Measurements from ENCODE around the gene MAST4.

Gene MAST4

GRCh38 chr5:67058998-67059743, 463.0 kb downstream of the MAST4 start:
- DNase-seq, result no peak

- DNase-seq, result no peak
Observed at GRCh38 chr5:67059744-67060490, 463.7 kb downstream of the MAST4 start.

GRCh38 chr5:67061511-67061910, 465.3 kb downstream of the MAST4 start:
- DNase-seq, result no peak

- DNase-seq, result no peak
Observed at GRCh38 chr5:67063055-67063454, 466.9 kb downstream of the MAST4 start.

DNA sequence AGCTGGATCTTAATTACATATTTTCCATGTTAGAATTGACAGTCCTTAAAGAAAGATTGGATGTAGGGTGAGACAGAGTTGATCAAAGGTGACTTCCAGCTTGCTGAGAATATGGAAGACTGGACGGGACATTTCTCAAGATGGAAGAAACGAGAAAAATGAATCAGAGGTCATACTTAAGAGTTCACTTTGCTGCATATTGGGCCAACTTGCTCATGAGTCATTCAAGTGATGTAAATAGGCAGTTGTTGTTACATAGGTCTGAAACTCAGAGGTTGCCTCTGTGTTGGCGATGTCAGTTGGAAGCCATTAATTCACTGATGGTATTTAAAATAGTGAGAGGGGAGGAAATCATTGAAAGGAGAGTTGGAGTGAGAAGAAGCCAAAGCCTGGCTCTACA, 467.6 kb downstream of the MAST4 start:
- DNase-seq, result no peak

GRCh38 chr5:67065237-67065636, 469.0 kb downstream of the MAST4 start:
- DNase-seq, result no peak

GRCh38 chr5:67065696-67066095, 469.5 kb downstream of the MAST4 start:
- no peak for DNase-seq

DNA sequence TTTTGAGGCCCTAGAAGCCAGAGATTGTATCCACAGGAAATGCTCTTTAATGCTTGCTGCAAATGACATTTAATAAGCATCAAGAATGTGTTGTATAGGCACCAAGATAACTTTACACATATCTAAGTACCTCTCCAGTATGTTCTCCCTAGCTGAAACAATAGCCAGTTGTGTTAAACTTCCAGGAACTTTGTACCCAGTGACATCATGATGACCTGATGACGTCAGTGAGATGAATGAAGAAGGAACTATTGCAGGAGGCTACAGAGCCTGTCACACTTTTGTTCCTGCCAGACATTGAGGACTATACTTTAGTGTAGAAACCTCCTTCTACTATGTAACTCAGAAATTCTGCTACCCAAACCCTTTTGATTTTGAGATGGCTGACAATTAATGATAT, 470.6 kb downstream of the MAST4 start:
- no peak for DNase-seq

DNA sequence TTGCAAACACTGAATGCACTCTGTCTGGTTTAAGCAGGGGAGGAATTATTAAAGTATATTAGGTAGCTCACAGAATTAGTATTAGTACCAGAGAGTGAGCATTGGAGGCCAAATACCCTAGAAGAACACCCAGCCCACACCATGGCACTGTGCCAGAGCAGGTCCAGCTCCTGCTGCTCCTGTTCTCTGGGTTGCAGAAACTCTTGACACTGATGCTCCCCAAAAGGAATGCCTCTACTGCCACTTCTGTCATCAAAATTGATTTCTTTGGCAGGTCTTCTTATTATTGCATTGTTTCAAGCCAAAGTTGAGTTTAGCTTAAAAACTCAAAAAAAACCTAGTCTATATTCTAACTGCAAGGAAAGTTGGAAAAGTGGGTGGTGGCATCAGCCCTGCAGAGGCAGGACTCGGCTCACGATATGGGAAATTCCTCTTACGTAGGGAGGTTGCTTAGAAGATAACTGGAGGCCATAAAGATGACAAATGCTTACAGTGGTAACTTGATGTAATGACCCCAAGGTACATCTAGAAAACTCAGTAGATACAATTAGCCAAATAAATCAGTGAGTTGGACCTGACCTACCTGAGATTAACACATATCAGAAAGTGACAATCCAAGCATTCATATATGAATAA, 477.0 kb downstream of the MAST4 start:
- no peak for DNase-seq

DNA sequence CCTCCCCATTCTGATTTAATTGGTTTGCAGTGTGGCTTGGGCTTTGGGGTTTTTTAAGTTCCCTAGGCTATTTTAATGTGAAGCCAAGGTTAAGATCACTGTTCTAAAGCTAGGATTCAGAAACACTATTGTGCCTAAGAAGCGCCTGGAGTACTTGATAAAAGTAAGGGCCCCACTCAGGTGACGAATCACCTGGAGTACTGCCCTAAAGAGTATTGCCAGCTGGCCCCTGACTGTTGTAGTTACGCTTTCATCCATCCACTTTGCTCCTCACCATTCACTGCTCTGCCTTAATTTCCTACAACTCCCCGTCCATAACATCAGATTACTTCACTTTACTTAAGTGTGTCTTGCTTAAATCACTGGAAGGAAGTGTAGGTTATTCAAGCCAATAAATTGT, 481.1 kb downstream of the MAST4 start:
- no peak for DNase-seq

GRCh38 chr5:67081261-67081660, 485.1 kb downstream of the MAST4 start:
- no peak for DNase-seq

DNA sequence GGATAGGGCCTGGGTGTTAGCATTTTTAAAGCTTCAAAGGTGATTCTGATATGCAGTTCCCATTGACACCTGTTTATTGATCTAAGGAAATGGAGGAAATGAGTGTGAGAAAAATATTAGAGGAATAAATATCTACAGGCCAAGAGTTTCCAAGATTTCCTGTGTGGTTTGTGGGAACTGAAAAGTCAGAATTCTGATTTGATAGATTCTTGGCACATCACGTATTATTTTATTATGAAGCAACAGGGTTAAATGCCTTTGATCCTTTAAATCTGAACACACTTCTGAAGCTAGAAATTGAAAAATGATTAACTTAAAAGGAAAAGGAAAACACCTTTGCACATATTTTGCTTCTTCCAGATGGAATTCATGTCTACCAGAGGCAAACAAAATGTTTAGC, 486.7 kb downstream of the MAST4 start:
- no peak for DNase-seq

- peak; percentile 86 for DNase-seq
Observed at GRCh38 chr5:67085616-67086015, 489.4 kb downstream of the MAST4 start.

- DNase-seq, result no peak
Observed at GRCh38 chr5:67089200-67089725, 493.1 kb downstream of the MAST4 start.

DNA sequence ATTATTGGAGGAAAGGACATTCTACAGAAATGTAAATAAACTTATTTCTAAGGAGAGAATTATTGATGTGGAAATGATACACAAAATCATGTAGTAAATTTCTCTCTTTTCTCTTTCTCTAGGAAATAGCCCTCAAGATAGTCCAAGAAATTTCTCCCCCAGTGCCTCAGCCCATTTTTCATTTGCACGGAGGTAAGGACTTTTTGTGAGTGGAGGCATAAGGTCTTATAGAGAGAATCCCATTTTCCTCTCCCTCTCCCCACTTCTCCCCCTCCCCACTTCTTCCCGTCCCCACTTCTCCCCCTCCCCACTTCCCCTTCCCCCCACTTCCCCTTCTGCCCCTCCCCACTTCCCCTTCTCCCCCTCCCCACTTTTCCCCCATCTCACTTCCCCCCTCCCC, 493.8 kb downstream of the MAST4 start:
- no peak for DNase-seq

- DNase-seq, result no peak
Observed at GRCh38 chr5:67090593-67090992, 494.4 kb downstream of the MAST4 start.

- DNase-seq, result no peak
Observed at GRCh38 chr5:67092535-67092934, 496.3 kb downstream of the MAST4 start.

DNA sequence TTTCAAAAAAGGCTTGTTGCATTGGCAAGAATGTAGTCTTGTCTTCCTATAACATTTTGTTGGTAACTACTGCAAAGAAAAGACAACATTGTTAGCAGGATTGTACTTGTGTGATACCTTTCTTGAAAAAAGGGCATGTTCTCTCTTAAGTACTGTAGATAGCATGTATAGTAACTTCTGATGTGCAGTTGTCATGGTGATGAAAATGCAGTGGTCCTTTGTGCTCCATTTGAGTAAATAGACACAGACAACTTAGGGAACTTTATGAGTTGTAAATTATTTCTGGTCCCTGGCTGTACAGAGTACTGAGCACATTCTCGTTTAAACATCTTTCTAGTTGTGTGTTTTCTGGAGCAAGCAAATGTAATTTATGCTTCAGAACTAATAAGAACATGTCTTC, 497.1 kb downstream of the MAST4 start:
- DNase-seq, result no peak

- no peak for DNase-seq
Observed at GRCh38 chr5:67094476-67095300, 498.5 kb downstream of the MAST4 start.

DNA sequence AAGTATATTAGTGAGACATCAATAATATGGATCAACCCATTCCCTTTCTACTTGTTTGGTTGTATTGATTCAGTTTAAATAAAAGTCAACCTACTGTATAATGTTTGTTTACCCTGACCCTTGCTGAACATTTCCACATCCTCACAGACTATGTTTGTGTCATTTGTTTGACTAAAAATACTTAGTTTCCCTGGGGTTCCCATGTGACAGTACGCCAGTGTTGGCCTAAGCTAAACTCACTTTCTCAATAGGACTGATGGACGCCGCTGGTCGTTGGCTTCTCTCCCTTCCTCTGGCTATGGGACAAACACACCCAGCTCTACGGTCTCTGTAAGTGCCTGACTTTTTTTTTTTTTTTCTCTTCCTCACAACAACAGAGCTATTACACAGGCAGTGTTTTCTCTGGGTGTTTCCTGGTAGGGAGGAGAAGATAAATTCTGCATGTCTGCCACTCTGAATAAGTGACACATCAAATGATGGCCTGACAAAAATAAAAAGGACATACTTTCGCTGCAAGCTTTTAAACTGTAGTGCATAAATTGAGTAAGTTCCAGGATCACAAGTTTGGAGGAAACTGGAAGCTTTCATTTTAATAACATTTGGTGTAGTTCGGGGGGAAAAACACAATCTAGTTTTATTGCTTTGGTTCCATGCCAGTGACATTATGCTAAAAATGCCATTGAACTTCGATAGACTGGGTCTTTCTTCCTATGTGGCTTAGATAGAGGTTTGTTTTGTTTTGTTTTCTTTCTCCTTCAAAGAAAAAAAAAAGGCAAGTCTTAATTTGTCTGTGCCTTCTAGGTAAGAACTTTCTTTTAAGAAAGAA, 499.4 kb downstream of the MAST4 start:
- DNase-seq, result peak; percentile 15

- DNase-seq, result no peak
Observed at GRCh38 chr5:67098656-67099055, 502.5 kb downstream of the MAST4 start.

DNA sequence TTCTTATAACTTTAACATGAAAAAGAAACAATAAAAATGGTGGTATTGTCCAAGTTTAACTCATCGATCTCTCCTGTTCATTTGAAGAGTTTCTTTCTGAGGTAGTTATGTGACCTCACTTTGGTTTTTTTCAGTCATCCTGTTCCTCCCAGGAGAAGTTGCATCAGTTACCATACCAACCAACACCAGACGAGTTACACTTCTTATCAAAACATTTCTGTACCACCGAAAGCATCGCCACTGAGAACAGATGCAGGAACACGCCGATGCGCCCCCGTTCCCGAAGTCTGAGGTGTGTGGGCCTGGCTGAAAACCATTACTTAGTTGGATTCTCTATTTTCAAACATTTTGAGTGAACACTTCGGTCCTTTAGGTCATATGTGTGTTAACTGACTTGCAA, 504.1 kb downstream of the MAST4 start:
- no peak for DNase-seq

Data from NCI-H774 (cell line).